ENCODE measurements around the gene HES2.

DNA sequence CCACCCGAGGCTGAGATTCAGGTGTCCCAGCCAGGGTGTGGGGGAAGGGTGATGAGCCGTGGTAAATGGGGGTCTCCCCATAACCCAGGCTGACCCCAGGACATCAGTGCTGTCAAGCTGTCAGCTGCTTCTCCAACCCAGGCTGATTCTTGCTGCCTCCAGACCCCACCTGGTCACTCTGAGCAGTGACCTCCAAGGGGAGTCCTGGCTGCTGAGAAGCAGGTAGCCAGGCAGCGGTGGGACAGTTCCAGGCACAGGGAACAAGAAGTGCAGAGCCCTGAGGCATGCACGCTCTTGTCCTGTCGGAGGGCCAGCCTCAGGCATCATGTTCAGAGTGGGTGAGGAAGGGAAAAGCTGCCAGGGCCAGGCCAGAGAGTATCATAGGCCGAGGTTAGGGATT, 5.9 kb upstream of the HES2 start:
- no peak for TF ChIP-seq CTCF (IDR thresholded peaks at IDR 0.05)
- TF ChIP-seq POLR2A (IDR thresholded peaks at IDR 0.05) = no peak
